ENCODE measurements around the gene LRRC74B.

Gene LRRC74B, protein sequence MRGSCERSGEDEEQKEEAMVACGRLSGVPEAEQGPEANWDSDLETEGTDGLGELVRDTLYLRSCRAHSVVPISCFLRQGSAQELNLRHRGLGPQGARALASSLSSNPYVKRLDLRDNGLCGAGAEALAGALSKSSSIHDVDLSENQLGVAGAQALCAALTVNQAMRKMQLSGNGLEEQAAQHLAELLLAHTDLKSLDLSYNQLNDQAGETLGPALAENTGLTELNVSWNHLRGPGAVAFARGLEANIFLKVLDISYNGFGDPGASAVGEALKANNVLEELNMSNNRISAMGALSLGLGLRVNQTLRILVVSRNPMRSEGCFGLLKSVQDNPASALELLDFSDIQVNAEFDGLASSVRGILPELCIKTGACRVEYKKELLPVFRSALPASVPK

DNA sequence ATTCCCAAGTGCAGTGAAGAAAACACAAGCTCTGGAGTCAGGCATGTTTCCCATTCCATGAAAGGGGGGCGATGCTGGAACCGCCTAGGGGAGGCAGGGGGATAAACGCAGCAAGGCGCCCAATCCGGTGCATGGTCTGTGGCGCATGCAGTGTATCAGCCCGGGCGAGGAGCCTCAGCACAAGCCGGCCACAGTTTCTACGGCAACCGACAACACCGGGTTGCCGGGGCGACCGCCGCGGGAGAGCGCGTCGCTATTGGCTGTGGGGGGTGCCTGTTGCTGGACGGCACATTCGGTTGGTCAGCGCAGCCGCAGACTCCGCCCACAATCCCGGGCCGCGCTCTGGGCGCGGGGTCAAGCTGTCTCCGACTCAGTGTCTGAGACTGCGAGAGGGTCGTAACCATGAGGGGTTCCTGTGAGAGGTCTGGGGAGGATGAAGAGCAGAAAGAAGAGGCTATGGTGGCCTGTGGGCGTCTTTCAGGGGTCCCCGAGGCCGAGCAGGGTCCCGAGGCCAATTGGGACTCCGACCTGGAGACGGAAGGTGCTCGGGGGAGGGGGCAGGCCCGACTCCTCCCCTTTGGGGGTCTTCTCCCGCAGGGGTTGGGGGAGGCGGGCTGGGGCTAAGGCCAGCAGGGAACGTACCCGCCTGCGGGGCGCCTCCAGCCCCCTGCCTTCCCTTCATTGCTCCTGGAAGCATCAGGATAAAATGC is at the start of gene LRRC74B:
LRRC74B (plus strand) TSS at position 362 of the 710 bp plus-strand sequence; CDS start at position 403, 41 bp downstream.
- H3K27ac ChIP-seq (ENCODE audit: low read depth in 2 of 2, low read length in 2 of 2) = no peak within 1 kb of the TSS
- peak within 1 kb of the TSS; percentile 50 to 64 for H3K4me3 ChIP-seq (ENCODE audit: low read length in 2 of 2)
- no peaks in the 10 kb centered on the region for H3K9me3 ChIP-seq (ENCODE audit: control insufficient read depth in 2 of 2, low read length in 2 of 2)
- H3K27me3 ChIP-seq (ENCODE audit: control insufficient read depth in 2 of 2, insufficient read depth in 2 of 2, low read length in 2 of 2) = peaks cover 2 to 4% of the 10 kb centered on the region in 2 donors
- no peak within 1 kb of the TSS for H3K9ac ChIP-seq (ENCODE audit: low read depth in 1 of 2, low read length in 2 of 2)
- no peaks in the 10 kb centered on the region for H3K36me3 ChIP-seq (ENCODE audit: control insufficient read depth in 2 of 2, insufficient read depth in 2 of 2, low read length in 2 of 2)
- peaks cover 8 to 14% of the 10 kb centered on the region in 2 donors for H3K4me1 ChIP-seq (ENCODE audit: control insufficient read depth in 2 of 2, insufficient read depth in 2 of 2, low read length in 2 of 2)

DNA sequence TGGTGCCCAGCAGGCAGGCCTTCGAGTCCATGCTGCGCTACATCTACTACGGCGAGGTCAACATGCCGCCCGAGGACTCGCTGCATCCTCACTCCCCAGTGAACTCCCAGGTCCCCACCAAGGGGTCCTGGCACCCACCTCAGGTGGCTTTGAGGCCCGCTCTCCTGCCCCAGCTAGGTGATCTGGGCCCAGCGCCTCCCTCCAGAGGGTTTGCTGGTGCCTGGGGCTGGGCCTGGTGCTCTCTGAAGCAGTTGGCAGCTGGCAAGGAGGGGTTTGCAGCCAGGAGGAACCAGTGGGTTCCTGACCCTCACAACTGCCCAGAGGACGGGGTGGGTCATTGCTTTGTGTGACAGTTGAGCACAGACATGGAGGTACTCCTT is 49.7 kb upstream of the LRRC74B start:
- no peak overlapping the region for H3K4me3 ChIP-seq (ENCODE audit: low read length in 2 of 2)
- peaks cover 9 to 10% of the 10 kb centered on the region in 2 donors for H3K4me1 ChIP-seq (ENCODE audit: control insufficient read depth in 2 of 2, insufficient read depth in 2 of 2, low read length in 2 of 2)
- no peaks in the 10 kb centered on the region for H3K27me3 ChIP-seq (ENCODE audit: control insufficient read depth in 2 of 2, insufficient read depth in 2 of 2, low read length in 2 of 2)
- no peaks in the 10 kb centered on the region for H3K9me3 ChIP-seq (ENCODE audit: control insufficient read depth in 2 of 2, low read length in 2 of 2)
- H3K36me3 ChIP-seq (ENCODE audit: control insufficient read depth in 2 of 2, insufficient read depth in 2 of 2, low read length in 2 of 2) = peaks cover 23 to 42% of the 10 kb centered on the region in 2 donors
- no peak overlapping the region for H3K27ac ChIP-seq (ENCODE audit: low read depth in 2 of 2, low read length in 2 of 2)
- no peak overlapping the region for H3K9ac ChIP-seq (ENCODE audit: low read depth in 1 of 2, low read length in 2 of 2)

DNA sequence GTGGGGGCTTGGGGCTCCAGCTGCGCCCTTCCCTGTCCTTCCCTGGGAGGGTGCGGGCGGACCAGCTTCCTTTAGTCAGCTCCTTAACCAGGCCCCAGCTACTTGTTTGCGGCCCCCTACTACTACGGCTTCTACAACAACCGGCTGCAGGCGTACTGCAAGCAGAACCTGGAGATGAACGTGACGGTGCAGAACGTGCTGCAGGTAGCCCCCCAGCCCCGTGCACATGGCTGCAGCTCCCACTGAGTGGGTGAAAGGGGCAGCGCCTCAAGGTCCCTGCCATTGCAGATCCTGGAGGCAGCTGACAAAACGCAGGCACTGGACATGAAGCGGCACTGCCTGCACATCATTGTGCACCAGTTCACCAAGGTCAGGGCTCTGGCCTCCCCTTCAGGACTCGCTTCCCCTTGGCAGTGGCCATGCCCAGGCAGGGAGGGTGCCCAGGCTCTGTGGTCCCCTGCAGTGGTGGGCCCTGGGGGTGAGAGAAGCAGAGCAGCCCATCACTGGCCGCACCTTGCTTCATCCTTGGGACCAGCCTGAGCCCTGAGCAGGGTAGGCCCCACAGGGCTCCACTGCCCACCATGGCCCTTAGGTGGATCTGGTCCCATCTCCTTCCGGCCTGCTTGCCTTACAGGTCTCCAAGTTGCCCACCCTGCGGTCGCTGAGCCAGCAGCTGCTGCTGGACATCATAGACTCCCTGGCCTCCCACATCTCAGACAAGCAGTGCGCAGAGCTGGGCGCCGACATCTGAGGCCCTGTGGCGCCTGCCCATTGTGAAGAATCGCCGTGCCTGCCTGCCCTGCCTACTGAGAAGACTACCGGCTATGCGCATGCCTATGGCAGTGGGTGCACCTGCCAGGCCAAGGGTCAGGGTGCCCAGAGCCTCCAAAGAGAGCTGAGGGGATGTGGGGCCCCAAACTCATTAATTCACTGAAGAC is 48.9 kb upstream of the LRRC74B start:
- H3K4me3 ChIP-seq (ENCODE audit: low read length in 2 of 2) = no peak overlapping the region
- H3K9me3 ChIP-seq (ENCODE audit: control insufficient read depth in 2 of 2, low read length in 2 of 2) = no peaks in the 10 kb centered on the region
- no peak overlapping the region for H3K27ac ChIP-seq (ENCODE audit: low read depth in 2 of 2, low read length in 2 of 2)
- no peak overlapping the region for H3K9ac ChIP-seq (ENCODE audit: low read depth in 1 of 2, low read length in 2 of 2)
- peaks cover 16% of the 10 kb centered on the region in 2 donors for H3K4me1 ChIP-seq (ENCODE audit: control insufficient read depth in 2 of 2, insufficient read depth in 2 of 2, low read length in 2 of 2)
- H3K27me3 ChIP-seq (ENCODE audit: control insufficient read depth in 2 of 2, insufficient read depth in 2 of 2, low read length in 2 of 2) = no peaks in the 10 kb centered on the region
- peaks cover 18 to 42% of the 10 kb centered on the region in 2 donors for H3K36me3 ChIP-seq (ENCODE audit: control insufficient read depth in 2 of 2, insufficient read depth in 2 of 2, low read length in 2 of 2)

DNA sequence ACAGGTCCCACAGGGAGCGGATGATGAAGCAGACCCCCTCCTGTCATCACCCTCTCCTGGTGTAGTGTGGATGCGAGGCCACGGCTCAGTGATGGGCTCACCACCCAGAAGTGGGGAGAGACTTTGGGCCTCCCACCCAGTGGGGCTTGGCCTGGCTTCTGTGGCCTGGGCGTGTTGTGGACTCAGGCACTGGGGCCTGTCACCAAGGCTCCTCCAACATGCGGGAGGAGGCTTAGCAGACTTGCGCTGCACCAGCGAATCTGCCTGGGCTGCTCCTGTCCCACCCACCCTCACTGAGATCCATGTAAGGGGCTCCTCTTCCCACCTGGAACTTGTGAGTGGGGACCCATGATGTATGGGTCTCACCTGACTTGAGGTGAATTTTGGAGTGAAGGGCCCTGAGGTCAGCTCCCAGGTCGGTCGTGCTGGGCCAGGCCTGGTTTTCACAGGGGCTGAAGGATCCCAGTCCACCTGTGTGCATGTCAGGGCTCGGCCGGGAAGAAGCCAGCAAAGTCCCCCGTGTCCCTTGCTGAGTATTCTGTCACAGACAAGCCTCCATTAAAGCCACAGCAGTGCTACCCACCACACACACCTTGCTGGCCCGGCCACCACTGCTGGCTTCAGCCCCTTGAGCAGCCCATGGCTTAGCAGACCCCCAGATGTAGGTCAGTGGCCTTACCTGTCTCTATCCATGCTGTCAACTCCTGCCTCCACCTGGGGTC is 48.0 kb upstream of the LRRC74B start:
- Histone ChIP-seq H3K9me3 (ENCODE audit: control insufficient read depth in 2 of 2, low read length in 2 of 2) (no peaks in the 10 kb centered on the region), H3K4me3 (ENCODE audit: low read length in 2 of 2) (no peak overlapping the region), H3K9ac (ENCODE audit: low read depth in 1 of 2, low read length in 2 of 2) (no peak overlapping the region), H3K27me3 (ENCODE audit: control insufficient read depth in 2 of 2, insufficient read depth in 2 of 2, low read length in 2 of 2) (no peaks in the 10 kb centered on the region), H3K36me3 (ENCODE audit: control insufficient read depth in 2 of 2, insufficient read depth in 2 of 2, low read length in 2 of 2) (peaks cover 11 to 34% of the 10 kb centered on the region in 2 donors), H3K27ac (ENCODE audit: low read depth in 2 of 2, low read length in 2 of 2) (no peak overlapping the region), H3K4me1 (ENCODE audit: control insufficient read depth in 2 of 2, insufficient read depth in 2 of 2, low read length in 2 of 2) (peaks cover 16% of the 10 kb centered on the region in 2 donors)

DNA sequence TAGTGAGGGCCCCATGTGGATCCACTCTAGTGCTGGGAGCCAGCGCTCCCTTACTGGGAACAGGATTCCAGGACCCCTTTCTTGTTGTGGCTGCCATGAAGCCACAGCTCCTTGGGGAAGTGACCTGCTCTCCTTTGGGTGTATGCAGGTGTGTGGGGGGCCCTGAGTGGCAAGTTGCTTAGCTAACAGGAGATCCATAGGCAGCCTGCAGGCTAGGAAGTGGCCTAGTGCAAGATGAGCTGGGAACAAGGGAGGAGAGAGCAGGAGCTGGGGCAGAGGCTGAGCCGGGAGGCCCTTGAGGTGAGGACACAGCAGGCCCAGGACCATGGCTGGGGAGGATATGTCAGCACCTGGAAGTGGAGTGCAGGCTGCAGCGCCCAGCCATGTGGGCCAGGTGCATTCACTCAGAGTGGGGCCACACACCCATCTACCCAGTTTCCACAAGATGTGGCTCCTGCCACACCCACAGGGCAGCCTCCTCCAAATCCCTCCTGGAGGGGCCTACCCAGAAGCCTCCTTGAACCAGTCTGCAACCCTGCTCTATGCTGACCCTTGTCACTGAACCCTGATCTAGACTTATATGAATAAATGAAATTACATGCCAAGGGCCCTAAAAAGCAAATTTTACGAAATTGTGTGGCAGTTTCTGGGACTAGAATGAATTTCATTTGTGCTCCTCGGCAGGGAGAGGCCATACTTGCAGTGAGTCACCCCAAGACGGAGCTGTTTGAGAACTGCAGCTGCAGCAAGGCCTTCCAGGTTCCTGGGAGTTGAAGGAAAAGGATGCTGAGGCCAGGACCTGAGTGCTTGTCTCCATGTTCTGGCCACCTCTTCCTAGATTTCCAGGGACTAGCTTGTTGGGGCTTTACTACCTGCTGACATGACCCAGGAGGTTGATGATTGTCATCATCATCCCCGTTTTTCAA is 47.1 kb upstream of the LRRC74B start:
- Histone ChIP-seq H3K9ac (ENCODE audit: low read depth in 1 of 2, low read length in 2 of 2) (no peak overlapping the region), H3K4me1 (ENCODE audit: control insufficient read depth in 2 of 2, insufficient read depth in 2 of 2, low read length in 2 of 2) (peaks cover 22 to 24% of the 10 kb centered on the region in 2 donors), H3K27me3 (ENCODE audit: control insufficient read depth in 2 of 2, insufficient read depth in 2 of 2, low read length in 2 of 2) (no peaks in the 10 kb centered on the region), H3K9me3 (ENCODE audit: control insufficient read depth in 2 of 2, low read length in 2 of 2) (no peaks in the 10 kb centered on the region), H3K27ac (ENCODE audit: low read depth in 2 of 2, low read length in 2 of 2) (no peak overlapping the region), H3K4me3 (ENCODE audit: low read length in 2 of 2) (no peak overlapping the region), H3K36me3 (ENCODE audit: control insufficient read depth in 2 of 2, insufficient read depth in 2 of 2, low read length in 2 of 2) (peaks cover 8 to 29% of the 10 kb centered on the region in 2 donors)

DNA sequence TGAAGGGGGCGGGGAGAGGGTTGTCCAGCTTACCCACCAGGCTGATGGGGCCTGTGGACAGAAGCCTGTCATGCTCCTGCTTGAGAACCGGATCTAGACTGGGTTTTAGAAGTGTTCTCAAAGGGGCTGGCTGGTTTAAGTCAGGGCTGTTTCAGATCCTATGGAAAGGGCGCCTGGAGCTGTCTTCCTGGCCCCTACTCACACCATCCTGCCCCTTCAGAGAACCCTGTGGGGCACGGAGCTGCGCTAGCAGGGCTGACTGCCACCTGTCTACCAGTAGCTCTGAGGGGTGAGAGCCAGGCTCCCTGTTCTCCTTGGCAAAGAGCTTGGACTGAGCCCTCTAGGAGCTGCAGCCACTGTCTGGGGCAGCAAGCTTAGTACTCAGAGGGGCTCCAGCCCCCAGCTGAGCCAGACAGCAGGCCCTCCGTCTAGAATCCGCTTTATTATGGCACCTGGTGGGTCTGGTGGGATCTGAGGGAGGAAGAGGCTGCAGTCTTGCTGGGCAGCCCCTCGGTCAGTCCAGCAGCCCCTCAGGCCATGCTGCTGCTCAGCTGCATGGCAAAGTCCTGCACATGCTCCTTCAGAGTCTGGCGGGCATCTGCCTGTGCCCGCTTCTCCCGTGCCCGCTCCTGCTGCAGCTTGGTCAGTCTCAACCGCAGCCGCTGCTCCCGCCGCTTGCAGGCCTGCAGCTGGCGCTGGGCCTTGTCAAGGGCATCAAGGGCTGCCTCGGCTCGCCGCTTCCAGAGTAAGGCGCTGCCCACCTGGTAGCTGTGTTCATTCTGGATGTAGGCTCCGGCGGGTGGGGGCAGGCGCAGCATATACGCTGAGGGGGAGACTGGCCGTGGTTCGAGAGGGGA is 46.2 kb upstream of the LRRC74B start:
- Histone ChIP-seq H3K9ac (ENCODE audit: low read depth in 1 of 2, low read length in 2 of 2) (no peak overlapping the region), H3K27ac (ENCODE audit: low read depth in 2 of 2, low read length in 2 of 2) (no peak overlapping the region), H3K27me3 (ENCODE audit: control insufficient read depth in 2 of 2, insufficient read depth in 2 of 2, low read length in 2 of 2) (no peaks in the 10 kb centered on the region), H3K4me3 (ENCODE audit: low read length in 2 of 2) (no peak overlapping the region), H3K9me3 (ENCODE audit: control insufficient read depth in 2 of 2, low read length in 2 of 2) (no peaks in the 10 kb centered on the region), H3K4me1 (ENCODE audit: control insufficient read depth in 2 of 2, insufficient read depth in 2 of 2, low read length in 2 of 2) (peaks cover 22 to 26% of the 10 kb centered on the region in 2 donors), H3K36me3 (ENCODE audit: control insufficient read depth in 2 of 2, insufficient read depth in 2 of 2, low read length in 2 of 2) (peaks cover 8 to 29% of the 10 kb centered on the region in 2 donors)

DNA sequence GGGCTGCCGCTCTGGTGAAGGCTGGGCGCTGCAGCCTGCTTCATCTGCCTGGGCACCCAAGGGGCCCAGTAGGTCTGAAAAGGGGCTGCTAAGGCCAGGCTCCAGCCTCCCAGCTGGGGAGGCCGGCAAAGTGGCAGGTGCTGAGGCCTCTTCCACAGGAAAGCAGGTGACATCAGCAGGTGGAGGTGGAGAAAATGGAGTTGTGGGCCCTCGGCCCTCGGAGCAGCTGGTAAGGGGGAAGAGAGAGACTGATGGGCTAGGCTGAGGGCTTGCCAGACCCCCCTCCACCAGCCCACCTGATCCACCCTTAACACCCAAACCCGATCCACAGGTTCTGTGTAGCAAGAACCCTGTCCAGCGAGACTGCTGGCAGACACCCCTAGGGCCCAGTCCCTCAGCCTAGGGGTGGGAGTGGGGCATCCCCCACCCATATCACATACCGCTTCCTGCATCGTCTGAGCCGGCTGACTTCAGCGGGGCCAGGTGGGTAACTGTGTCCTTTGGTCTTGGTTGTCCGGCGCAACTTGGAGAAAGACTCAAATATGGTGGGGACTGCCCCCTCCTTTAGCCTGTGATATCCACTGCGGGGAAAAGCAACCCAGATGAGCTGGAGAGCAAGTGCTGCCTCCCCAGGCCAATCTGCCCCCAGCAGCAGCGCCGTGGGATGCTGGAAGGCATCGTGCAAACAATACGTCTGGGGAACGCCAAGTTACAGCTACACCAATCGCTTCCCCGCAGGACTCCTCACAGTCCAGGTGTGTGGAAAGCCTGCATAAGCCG is 45.3 kb upstream of the LRRC74B start:
- H3K4me1 ChIP-seq (ENCODE audit: control insufficient read depth in 2 of 2, insufficient read depth in 2 of 2, low read length in 2 of 2) = peaks cover 22 to 26% of the 10 kb centered on the region in 2 donors
- peaks cover 8 to 29% of the 10 kb centered on the region in 2 donors for H3K36me3 ChIP-seq (ENCODE audit: control insufficient read depth in 2 of 2, insufficient read depth in 2 of 2, low read length in 2 of 2)
- no peaks in the 10 kb centered on the region for H3K27me3 ChIP-seq (ENCODE audit: control insufficient read depth in 2 of 2, insufficient read depth in 2 of 2, low read length in 2 of 2)
- H3K9ac ChIP-seq (ENCODE audit: low read depth in 1 of 2, low read length in 2 of 2) = peak overlapping the region; percentile 60 to 91
- H3K4me3 ChIP-seq (ENCODE audit: low read length in 2 of 2) = peak overlapping the region; percentile 91 to 93
- H3K27ac ChIP-seq (ENCODE audit: low read depth in 2 of 2, low read length in 2 of 2) = peak overlapping the region in 1 of 2 donors; percentile 99
- no peaks in the 10 kb centered on the region for H3K9me3 ChIP-seq (ENCODE audit: control insufficient read depth in 2 of 2, low read length in 2 of 2)
